Activated naive CD4-positive, alpha-beta T cell (primary cell): ENCODE measurements around the gene ETFBKMT.
"Not testable (repeated sequence)": the region's sequence is repeated elsewhere in the genome, so short reads cannot be mapped to it uniquely, and the experiment has no call there.

Source experiments
- DNase-seq, 4 experiments: peaks; one replicate each; lab custom pipeline; 2025; lab: John Stamatoyannopoulos, UW

Gene ETFBKMT

DNA sequence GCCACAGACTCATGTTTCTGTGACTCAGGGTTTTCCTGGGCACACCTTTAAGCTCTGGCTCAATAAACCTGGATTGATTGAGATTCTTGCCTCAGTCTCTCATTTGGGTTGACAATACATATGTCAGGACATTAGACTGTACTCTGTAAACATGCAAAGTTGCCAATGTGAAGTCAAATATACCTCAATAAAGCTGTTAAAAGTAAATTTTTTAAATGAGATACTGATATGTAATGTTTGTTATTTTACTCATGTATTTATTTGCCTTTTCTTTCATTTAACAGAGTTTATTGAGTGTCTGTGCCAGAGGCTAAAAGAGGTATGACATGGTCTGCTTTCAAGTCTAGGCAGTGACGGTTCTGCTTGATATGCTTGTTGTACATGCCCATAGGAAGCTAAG lies 3.7 kb upstream of the ETFBKMT start:
- DNase-seq = no peak

DNA sequence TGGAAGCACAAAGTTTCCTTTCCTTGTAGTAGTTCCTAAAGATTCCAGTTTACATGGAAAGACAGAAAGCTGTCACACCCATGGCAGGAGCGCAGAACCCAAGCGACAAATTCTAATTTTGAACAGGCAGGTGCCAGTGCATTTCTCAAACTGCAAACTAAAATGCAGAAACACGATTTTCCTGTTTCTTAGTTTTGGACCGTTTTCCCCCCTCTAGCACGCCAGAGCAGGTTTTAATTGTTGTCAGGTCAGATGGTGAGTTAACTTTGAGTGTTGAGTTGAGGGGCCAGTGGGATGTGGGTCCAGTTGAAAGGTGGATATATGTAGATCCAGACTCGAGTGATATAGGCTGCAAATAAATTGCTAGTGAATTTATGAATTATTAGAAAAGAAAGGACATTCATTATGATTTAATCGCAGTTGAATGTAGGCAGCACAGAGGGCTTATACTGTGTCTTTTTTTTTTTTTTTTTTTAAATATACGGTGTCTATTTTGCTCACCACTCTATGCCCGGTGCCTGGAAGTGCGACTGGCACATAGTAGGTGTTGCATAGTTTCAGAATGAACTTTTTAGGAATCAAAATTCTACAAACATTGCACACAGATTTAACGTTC lies 909 bp upstream of the ETFBKMT start:
- no peak for DNase-seq

DNA sequence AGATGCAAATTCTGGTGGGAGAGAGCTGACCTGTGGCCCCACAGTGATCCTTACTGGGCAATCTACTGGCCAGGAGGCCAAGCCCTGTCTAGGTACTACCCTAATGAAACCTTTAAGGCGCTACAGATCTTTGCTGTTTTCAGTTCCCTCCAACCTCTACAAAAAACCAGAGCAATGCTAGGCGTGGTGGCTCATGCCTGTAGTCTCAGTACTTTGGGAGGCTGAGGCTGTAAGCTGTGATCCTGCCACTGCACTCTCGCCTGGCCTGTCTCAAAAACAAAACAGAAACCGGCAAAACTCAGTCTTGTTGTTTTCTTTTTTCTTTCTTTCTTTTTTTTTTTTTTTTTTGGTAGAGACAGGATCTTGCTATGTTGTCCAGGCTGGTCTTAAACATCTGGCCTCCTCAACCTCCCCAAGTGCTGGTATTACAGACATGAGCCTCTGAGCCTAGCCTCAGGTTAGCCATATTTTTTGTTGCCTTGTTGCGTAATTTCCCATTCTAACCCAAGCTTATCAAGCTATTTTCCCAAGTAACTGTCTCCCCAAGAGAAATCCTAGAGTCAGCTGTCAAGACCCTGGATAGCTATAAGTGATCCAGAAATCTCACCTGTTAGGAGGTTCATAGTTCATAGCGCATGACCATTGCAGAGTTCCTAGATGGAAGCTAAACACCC lies 2.8 kb downstream of the ETFBKMT start:
- no peak for DNase-seq

DNA sequence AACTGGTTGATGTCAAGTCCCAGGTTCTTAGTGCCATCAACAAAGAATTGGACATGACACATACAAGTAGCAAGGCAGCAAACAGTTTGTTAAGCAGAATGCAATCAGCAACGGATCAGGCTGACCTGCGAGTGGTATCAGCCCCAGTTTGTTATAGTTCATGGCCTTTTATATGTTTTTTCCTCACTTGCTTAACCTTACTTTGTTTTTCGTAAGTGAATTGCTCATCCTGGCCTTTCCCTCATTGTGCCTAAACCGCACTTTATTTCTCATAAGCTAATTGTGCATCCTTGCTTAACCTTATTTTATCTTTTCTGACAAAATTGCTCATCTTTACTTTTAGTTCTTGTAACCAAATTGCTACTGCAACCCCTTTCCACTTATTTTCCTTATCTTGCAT lies 4.1 kb downstream of the ETFBKMT start:
- DNase-seq = no peak

DNA sequence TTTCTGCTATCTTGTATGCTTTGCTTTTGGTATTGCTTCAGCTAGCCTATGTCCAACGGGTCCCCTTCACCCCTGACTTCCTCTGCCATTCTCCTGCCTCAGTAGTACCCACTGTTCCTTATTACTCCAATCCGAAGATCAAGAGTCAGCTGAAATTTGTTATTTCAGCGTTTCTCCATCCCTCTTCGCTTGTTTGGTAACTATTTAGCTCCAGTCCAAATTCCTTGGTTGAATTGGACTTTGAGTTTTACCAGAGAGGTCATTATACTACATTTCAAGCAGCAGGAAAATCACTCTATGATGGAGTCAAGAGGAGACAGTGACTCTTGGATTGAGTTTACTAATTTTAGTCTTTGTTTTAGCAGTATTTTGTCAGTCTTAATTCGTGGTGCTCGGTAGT lies 4.5 kb downstream of the ETFBKMT start:
- no peak for DNase-seq

DNA sequence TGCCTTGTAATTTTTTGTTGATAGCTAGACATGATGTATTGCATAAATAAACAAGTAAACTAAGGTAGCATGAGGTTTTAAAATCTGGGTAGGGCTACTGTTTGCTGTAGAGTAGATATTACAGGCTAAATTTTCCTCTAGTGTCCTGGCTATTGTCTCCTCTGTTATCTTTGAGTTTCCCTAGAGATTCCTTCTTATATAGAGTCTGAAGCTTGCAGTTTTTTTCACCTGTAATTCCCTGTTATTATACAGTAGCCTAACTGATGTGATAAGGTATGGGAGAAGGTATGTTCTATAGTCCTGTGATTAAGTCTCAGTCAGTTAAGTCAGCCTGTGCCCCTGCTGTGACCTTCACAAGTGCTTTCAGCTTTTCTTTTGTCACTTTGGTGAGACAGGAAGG lies 9.5 kb downstream of the ETFBKMT start:
- no peak for DNase-seq

DNA sequence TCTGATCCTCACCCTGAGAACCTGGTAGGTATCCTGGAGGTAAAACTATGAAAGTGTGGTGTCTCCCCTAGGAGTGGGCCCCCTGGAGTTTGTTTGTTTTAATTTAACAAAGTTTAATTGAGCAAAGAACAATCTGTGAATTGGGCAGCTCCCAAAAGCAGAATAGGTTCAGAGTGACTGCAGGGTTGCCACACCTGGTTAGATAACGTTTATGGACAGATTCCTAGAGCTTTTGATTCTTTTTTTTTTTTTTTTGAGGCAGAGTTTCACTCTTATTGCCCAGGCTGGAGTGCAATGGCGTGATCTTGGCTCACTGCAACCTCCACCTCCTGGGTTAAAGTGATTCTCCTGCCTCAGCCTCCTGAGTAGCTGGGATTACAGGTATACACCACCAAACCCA lies 10.1 kb downstream of the ETFBKMT start:
- not testable (repeated sequence) for DNase-seq

DNA sequence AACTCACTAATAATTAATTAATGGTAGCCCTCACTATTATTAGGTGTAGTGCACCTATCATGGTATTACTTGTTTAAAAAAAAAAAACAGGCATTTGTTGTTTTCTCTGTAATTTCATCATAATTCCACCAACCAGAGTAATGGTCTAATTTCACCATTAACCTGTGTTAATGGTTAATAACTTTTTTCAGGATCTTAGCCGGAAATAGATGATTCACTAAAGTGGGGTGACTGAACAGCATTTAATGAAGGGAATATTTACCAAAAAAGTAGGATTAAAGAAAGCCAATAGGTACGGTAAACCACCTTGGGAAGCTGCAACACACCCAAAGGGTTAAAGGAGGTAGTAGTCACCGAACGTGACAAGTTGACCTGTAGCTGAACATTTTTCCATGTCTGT lies 13.0 kb downstream of the ETFBKMT start:
- DNase-seq = no peak

DNA sequence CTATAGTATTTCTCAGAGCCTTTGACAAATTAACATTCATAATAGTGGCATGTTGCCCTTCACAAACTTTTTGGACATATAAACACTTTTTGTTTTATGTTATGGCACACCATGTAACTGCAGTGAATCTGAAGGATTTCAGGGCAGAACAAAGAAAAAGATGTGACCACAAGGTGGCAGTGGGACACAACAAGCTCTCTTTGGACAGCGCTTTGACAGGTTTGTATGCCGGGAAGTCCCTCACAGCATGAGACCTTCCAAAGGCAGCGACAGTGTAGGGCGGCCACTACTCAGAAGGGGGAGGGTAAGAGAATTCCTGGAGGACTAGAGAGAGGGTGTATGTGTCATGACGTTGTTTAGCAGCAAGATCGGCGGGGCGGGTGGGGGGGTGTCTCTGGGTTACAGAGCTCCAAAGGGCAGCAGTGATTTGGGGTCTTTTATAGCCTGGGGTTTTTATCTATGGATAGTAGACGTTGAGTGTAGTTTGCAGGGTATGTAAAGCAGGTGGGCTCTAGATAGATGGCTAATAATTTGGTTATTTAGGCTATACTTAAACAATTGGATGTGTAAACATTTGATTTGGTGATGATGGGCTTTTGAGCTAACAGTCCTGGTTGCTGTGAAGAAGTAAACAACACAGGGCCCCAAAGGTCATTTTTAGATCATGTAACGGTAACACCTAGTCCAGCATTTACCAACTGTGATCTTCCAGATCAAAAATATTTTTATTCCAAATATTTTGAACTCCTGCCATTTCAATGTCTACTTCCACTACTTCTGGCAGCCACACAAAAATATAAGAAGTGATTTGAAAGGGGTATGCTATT lies 22.9 kb downstream of the ETFBKMT start:
- peak in 3 of 4 experiments; percentile 4 to 23 (median 5) for DNase-seq

DNA sequence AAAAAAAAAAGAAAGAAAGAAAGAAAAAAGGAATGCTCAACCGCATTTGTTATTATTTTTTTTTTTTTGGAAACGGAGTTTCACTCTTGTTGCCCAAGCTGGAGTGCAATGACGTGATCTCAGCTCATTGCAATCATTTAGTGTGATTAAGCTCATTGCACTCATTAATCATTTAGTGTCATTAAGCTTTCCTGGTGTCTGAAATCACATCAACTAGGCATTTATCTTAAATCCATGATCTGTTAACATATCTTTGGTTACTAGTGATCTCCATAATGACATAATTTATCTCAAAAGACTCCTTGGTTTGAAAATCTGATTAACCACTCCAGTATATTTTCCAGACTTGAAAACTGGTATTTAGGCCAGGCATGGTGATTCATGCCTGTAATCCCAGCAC lies 26.3 kb downstream of the ETFBKMT start:
- no peak for DNase-seq

DNA sequence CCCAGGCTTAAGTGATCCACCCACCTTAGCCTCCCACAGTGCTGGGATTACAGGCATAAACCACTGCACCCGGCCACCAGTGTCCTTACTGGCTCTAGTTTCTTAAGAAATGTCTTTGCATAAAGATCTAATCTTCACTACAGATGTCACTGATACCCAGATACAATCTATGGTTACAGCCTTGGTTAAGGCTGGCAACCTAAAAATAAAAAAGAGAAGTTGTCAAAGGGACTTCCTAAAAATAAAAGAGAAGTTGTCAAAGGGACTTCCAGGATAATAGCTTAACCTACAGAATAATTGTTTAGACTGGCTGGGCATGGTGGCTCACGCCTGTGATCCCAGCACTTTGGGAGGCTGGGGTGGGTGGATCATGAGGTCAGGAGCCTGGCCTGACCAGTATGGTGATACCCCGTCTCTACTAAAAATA lies 27.6 kb downstream of the ETFBKMT start:
- DNase-seq = no peak

DNA sequence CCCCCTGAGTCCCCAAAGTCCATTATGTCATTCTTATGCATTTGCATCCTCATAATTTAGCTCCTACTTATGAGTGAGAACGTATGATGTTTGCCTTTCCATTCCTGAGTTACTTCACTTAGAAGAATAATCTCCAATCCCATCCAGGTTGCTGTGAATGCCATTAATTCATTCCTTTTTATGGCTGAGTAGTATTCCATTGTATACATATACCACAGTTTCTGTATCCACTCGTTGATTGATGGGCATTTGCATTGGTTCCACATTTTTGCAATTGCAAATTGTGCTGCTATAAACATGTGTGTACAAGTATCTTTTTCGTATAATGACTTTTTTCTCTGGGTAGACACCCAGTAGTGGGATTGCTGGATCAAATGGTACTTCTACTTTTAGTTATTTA lies 30.4 kb downstream of the ETFBKMT start:
- DNase-seq = not testable (repeated sequence)

DNA sequence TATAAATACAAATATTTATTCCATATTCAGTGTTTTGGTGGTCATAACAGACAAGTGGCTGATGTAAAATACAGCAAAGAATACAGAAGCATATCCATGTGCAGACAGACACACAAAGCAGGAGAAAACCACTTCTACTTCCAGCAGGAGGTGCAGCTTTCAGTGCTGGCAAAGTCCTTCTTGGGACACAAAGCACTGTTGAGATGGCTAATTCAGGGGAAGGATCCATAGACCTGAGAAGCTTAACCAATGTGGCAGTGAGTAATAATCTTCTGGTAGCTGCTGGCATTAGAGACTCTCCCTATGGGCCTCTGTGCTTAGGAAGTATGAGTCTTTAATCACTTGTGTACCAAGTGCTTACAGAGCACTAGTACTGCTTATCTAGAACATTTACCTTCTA lies 42.6 kb downstream of the ETFBKMT start:
- DNase-seq = no peak

DNA sequence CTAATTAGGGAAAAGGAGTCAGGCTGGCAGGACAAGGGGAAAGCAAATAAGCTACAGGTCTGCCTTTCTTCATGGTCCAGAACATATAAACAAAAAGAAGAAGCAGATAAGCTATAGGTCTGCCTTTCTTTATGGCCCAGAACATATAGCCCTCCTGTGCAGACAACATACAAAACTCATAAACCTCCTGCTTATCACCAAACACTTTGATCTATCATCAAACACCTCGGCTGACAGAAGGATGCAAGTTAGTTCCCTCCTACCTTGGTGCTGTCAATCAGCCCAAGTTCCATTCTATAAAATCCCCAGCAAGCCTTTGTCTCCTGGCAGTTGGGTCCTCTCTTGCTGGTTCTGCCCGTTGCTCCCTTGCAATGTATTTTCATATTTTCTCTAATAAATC lies 46.1 kb downstream of the ETFBKMT start:
- DNase-seq = no peak

DNA sequence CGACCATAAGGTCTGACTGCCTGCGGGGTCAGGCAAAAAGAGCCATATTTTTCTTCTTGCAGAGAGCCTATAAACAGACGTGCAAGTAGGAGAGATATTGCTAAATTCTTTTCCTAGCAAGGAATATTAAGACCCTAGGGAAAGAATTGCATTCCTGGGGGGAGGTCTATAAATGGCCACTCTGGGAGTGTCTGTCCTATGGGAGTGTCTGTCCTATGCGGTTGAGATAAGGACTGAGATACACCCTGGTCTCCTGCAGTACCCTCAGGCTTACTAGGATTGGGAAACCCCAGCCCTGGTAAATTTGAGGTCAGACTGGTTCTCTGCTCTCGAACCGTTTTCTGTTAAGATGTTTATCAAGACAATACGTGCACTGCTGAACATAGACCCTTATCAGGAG lies 48.6 kb downstream of the ETFBKMT start:
- not testable (repeated sequence) for DNase-seq

DNA sequence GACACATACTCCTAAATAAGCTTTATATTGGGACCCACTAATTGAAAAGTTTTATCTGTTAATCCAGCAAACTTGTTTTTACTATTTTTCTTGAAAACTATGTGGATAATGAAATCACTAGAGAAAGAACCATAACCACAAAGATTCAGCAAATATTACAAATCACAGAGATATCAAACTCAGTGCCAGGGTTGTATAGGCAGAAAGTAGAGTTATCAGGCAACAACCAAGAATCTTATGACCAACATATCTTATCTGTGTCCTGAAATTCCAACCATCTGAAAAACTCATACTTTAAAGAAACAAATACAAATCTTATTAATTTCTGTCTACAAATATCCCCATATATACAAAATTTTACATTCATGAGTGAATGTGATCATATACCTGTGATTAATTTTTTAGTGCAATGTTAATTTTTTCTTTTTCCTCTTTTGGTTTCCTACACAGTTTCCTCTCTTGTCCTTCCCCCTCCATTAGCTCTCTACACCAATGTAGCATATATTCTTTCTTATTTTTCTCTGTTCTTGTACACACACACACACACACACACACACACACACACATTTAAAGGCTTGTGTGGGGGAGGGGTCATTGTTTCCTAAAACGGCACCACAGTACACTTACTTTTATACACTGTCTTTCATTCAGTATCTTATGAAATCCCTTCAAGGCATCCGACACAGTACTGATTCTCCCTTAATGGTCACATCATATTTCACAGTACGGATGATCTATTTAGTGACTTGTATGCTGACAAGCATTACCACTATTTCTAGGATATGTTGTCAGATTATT lies 50.7 kb downstream of the ETFBKMT start:
- no peak for DNase-seq

DNA sequence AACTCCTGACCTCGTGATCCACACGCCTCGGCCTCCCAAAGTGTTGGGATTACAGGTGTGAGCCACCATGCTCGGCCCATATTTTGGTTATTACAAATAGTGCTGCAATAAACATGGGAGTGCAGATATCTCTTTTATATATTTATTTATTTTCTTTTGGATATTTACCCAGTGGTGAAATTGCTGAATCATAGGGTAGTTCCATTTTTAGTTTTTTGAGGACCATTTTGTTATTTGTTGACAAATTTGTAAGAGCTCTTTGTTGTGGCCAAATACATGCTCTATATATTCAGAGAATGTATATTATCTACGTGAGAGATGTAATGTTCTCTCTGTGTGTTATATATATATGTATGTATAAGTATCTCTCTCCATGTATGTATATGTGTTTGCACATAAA lies 53.4 kb downstream of the ETFBKMT start:
- no peak for DNase-seq

DNA sequence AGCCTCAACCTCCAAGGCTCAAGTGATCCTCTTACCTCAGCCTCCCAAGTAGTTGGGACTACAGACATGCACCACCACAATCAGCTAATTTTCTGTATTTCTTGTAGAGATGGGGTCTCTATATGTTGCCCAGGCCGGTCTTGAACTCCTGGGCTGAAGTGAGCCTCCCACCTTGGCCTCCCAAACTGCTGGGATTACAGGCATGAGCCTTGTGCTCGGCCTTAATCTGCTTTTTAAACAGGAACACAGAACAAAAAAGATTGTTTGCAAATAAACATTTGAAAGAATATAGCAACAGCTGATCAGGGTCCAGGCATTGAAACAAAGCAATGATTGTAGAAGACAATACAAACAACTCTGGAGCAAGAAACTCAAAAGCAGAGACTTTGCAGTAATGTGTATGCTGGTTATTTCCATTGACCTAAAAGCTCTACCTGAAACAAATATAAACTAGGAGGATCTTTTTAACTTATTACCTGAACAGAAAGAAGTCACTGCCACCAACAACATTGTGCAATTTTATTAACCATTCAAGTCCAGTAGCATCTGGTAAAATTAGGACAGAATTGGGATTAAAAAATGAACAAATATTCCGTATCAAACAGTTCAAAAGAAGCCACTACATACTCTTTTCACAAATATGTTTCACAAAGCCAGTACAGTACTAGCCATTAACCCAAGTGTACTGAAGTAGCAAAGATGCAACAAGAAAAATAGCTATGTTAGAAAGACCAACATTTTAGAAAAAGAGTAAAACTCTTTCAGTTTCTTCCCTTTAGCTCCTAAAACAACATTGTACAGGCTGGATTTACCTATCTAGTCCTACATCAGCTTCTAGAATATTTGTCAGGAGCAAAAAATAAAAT lies 55.2 kb downstream of the ETFBKMT start:
- no peak for DNase-seq

DNA sequence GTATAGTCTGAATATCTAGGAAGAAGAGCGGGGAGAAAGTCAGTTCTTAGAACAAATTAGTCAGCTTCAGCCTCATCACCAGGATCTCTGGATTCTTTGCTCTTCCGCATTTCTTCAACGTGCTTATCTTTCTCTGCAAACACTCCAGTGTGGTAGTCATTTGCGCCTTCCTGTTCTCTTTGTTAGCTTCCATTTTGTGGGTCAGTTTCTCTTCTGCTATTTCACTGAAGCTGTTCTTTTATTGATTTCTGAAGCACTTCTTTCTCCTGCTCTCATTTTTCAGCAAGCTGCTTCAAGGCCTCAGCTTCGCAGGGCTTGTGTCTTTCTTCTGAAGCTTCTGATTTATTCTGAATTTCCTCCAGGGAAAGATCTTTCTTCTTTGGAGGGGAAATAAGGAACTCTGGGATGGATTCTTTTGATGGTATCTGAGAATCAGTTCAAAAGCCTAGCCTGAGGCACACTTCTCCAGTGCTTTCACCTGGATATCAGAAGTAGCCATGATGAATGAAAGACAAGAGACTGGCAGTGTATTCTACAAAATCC lies 55.9 kb downstream of the ETFBKMT start:
- DNase-seq = no peak

DNA sequence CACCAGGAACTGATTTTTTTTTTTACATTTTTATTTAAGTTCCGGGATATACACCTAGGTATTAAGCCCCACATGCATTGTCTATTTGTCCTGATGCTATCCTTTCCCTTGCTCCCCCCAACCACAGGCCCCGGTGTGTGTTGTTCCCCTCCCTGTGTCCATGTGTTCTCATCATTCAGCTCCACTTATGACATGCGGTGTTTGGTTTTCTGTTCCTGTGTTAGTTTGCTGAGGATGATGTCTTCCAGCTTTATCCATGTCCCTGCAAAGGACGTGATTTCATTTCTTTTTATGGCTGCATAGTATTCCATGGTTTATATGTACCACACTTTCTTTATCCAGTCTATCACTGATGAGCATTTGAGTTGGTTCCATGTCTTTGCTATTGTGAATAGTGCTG lies 57.5 kb downstream of the ETFBKMT start:
- not testable (repeated sequence) for DNase-seq
